Astrocyte (in vitro differentiated cells and primary cell): Measurements from ENCODE around the gene CSTF2.
"Not testable (repeated sequence)": the region's sequence is repeated elsewhere in the genome, so short reads cannot be mapped to it uniquely, and the experiment has no call there.

ENCODE experiments used
- EZH2 ChIP-seq: IDR thresholded peaks from 2 replicates; pipeline ENCODE4 v1.6.1; 2012; ENCODE audit warnings: mild to moderate bottlenecking, low read length, inconsistent platforms; ENCODE audit not compliant: insufficient read depth
- TF ChIP-seq, protein P1 (sequence below): IDR thresholded peaks from 2 replicates; pipeline ENCODE4 v1.5.1; 2011; ENCODE audit warnings: low read depth, mild to moderate bottlenecking, inconsistent platforms, low read length, moderate library complexity; ENCODE audit not compliant: insufficient read depth

DNA sequence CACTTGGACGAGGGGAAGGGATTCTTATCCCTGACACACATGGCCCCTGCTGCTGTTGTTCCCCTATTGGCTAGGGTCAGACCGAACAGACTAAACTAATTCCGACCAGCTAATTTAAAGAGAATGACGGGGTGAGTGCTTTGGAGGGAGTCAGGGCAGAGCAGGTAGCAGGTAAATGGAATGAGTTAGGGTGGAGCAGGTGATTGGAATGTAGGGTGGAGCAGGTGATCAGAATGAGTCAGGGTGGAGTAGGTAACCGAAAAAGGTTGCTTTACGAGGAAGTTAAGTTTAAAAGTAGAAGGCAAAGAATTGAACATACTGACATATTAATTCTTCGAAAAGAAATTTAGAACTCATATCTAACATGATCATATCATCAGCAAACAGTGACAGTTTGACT, 11.9 kb upstream of the CSTF2 start:
- TF ChIP-seq, protein P1, sequence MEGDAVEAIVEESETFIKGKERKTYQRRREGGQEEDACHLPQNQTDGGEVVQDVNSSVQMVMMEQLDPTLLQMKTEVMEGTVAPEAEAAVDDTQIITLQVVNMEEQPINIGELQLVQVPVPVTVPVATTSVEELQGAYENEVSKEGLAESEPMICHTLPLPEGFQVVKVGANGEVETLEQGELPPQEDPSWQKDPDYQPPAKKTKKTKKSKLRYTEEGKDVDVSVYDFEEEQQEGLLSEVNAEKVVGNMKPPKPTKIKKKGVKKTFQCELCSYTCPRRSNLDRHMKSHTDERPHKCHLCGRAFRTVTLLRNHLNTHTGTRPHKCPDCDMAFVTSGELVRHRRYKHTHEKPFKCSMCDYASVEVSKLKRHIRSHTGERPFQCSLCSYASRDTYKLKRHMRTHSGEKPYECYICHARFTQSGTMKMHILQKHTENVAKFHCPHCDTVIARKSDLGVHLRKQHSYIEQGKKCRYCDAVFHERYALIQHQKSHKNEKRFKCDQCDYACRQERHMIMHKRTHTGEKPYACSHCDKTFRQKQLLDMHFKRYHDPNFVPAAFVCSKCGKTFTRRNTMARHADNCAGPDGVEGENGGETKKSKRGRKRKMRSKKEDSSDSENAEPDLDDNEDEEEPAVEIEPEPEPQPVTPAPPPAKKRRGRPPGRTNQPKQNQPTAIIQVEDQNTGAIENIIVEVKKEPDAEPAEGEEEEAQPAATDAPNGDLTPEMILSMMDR, result not testable (repeated sequence)
- TF ChIP-seq EZH2, result not testable (repeated sequence)
